GM18502 (cell line): ENCODE data around the gene POU2F2.
"Not testable (repeated sequence)": the region's sequence is repeated elsewhere in the genome, so short reads cannot be mapped to it uniquely, and the experiment has no call there.

Source experiments
- ATAC-seq: cut with Tn5 transposase; IDR thresholded peaks from one replicate; pipeline ENCODE4 v1.9.1; 2021; ENCODE audit warnings: mild to moderate bottlenecking; ENCODE audit not compliant: unreplicated experiment, poor library complexity

Gene POU2F2

DNA sequence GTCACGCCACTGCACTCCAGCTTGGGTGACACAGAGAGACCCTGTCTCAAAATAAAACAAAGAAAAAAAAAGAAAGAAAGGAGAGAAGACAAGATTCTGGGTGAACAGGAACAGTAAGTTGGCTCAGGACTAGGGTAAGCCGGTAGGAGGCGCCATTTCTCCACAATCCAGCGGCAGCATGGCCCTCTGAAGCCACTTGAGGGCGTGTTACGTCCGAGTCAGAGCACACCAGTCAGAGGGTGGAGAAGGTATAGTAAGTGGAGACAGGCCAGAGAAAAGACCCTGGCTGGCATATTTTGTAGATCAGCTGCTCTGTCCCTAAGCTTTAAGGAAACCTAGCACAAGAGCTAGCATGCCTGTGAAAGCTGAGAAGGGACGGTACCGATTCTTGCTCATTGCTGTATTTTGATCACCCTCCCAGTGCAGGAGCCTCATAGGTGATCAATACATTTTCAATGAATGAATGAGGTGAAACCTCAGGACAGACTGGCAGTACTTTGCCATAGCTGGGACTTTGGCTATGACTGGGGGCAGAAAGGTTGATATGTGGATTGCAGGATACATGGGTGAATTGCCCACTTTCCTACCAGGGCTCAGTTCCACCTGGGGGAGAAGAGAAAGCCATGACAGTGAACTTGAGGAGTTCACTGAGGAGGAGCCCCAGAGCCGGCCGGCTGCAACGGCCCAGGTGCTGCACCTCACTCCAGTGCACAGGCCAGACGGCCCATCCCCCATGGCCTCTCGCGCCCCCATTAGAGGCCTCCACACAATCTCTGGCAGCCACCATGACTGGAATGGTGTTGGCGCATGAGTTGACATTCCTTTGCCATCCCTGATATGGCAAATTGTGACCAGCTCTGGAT is 23.5 kb downstream of the POU2F2 start:
- ATAC-seq, result peak; percentile 77

DNA sequence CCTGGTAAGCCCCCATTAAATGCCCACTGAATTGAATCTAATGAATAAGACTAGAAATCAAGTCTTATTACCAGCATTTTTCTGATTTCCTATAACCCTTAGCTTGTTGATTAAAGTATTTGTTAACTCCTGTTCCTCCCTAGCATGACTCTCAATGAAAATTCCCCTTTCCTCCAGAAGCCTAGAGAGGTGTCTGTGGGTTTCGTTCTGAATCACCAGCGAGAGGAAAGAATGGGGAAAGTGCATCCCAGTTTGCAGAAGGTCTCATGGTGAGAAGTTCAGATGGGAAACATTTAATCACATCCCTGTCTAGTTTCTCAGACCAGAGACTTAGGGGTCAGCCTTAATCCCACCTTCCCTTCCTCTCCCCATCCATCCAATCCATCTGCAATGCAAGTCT is 26.9 kb downstream of the POU2F2 start:
- ATAC-seq, result no peak

DNA sequence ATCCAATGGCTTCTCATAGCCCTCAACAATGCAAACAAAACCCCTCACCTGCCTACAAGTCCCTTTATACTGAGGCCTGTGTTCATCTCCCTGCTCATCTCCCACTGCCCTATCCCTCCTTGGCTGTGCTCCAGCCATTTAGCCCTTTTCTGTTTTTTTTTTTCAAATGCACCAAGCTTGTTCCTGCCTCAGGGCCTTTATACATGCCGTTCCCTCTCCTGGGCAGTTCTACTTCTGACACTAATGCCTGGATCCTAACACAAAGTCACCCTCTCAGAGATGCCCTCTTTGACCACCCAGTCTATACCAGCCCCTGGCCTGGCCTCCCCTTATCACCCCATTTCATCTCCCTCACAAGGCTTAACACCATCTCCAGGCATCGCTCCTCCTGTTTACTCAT is 29.4 kb downstream of the POU2F2 start:
- ATAC-seq, result no peak

DNA sequence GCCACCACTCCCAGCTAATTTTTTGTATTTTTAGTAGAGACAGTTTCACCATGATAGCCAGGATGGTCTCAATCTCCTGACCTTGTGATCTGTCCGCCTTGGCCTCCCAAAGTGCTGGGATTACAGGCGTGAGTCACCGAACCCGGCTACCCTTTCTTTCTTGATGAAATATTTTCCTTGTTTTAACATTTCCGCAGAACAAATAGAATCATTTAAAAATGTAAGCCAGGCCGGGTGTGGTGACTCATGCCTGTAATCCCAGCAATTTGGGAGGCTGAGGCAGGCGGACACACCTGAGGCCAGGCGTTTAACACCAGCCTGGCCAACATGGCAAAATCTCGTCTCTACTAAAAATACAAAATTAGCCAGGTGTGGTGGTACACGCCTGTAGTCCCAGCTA is 32.0 kb downstream of the POU2F2 start:
- ATAC-seq, result not testable (repeated sequence)

DNA sequence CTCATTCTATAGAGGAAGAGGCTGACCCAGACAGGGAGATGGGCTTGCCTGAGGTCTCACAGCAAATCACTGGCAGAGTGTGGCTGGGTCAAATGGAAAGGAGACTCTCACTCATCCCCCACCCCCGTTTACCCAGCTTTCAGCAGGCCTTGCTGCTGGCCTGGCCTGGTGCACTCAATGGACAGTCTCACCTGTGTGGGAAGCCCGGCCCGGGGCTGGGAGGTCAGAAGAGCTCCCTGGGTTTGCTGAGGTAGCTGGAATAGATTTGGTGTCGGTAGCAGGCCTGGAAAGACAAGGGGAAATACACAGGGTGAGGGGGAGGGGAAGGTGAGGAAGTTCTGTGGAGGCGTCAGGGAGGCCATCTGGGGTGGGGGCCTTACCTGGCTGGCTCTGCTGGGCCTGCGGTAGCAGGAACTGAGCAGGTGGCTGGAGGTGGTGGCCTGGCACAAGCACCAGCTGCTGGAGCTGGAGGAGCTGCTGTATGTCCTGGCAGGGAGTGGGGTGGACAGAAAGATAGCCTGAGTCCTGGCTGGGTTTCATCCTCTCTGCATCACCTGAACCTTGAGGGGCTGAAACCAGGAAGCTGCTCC is 32.8 kb downstream of the POU2F2 start:
- ATAC-seq, result no peak

DNA sequence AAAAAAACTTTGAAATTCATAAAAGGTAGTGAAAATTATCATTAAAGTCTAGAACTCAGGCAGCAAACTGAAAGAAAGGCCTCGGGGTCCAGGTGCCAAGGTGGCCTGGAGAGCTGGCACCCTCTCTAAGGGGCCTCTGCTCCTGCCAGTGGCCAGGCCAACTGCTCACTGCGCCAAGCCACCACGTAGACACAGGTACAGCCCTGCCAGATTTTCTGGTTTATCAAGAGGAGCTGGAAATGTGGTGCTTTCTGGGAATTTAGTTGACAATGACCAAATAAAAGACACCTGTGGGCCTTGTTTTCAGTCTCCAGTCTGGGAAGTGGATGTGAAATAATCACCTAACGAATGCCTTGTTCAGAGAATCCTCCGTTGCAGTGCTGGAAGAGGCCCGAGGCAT is 33.5 kb downstream of the POU2F2 start:
- ATAC-seq, result no peak

DNA sequence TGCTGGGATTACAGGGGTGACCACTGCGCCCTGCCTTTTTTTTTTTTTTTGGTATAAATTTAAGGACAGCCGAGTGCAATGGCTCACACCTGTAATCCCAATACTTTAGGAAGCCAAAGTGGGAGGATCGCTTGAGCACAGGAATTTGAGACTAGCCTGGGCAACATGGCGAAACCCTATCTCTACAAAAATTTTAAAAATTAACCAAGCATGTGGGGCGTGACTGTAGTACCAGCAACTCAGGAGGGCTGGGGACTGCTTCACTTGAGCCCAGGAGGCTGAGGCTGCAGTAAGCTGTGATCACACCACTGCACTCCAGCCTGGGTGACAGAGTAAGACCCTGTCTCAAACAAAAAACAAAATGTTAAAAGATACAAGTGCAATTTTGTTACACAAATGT is 34.8 kb downstream of the POU2F2 start:
- ATAC-seq, result no peak

DNA sequence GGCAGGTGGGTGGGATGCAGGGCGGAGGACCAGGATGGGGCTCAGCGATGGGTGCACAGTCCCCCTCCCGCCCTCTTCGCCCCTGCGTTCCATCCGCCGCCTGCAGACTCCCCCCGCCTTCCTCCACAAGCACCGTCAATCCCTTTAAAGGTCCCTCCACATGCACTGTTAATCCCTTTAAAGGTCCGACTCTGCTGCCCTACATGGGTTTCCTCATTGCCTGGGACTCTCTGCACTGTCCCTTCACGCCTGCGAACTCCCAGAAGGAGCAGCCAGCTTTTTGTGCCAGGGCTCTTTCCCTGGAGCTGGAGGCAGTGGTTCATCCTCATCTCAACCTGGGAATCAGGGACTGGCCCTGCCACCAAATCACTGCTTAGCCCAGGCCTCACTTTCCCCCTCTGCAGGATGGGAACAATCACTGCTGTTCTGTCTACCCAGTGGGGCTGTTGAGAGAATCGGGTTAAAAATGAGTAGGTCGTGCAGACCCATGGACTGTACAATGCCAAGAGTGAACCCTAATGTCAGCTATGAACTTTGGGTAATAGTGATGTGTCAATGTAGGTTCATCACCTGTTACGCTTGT is 35.9 kb downstream of the POU2F2 start:
- ATAC-seq, result no peak

DNA sequence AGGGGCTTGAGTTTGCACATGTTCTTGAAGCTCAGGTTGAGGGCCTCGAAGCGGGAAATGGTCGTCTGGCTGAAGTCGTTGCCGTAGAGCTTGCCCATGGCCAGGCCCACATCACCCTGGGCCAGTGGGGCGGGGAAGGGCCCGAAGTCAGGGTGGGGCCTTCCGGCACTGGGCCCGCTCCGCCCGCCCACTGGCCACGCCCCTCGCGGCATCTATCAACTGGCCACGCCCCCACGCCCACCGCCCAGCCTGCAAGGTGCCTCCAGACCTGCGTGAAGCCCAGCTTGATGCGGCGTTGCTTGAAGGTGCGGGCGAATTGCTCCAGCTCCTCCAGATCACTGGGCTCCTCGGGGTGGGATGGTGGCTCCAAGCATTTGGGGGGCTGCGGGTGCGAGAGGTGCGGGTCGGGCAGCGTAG is 36.4 kb downstream of the POU2F2 start:
- ATAC-seq, result no peak

DNA sequence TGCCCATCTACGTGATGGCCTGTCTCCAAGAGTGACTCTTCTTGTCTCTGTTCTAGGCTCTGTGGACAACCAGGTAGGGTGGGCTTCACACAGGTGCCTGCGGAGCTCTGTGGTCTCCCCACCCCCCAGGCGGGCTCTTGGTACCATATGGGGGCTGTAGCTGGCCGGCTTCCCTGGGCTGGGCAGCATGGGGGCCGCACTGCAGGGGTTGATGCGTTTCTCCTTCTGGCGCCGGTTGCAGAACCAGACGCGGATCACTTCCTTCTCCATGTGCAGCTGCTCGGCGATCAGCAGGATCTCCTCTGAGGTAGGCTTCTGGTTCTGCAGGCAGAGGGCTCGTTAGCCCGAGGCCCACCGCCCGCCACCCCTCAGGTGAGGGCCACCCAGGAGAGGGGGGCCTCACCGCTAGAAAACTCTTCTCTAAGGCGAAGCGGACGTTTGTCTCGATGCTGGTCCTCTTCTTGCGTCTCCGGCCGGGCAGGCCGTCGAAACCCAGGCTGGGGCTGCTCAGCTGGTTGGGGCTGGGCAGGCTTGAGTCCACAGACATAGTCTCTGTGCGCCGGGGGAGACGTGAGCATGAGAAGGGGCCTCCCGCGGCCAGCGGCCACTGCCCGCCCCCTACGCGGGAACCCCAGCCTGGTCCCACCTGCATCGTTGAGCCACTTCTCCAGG is 37.0 kb downstream of the POU2F2 start:
- no peak for ATAC-seq

DNA sequence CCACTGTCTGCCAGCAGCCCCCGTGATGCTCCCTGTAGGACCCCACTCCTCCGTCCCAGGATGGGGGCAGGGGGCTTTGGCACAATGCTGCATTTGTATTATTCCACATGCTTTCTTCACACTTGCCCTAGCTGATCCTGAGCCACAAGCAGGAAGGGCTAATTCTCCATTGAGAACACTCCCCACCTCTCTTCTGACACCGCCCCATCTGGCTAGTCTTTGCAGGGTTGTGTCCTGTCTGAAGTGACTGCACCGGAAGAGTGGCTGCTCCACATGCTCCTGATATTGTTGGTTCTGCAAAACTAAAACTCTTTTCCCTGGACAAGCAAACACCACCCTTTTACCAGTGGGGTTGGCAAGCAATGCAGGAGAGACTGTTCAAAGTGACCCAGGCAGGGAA is 38.3 kb downstream of the POU2F2 start:
- ATAC-seq, result no peak

DNA sequence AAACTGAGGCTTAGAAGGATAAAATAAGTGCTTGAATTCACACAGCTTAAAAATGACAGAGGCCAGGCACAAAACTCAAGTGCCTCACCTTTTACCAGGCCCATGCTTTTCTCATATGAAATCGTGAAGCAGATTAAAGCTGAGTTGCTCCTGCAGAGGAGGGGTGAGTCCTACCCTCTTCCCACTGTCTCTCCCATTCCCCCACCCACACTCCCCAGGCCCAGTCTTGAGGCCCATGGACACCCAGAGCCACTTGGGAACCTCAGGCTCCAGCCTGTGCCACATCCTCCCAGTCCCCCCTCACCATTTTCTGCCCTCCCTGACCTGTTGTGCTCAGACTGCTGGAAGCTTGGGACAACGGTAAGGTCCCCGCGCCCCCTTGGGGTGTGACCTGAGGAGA is 38.7 kb downstream of the POU2F2 start:
- no peak for ATAC-seq

DNA sequence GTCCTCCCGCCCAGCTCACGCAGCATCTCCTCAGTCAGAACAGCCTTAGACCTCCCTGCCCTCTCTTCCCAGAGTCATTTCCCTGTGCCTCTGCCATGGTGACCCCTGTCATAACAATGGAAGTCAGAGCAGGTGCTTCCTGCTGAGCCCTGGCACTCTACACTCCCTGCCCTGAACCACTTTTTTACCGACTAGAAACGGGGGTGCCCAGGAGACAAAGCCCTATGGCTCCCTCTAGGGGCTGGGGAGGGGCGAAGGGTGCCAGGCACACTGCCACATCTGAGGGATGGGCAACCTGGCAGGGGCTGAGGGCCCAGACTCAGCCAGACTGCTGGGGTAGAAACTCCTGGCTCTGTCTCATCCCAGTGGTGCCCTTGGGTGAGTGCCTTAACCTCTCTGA is 39.9 kb downstream of the POU2F2 start:
- ATAC-seq, result no peak

DNA sequence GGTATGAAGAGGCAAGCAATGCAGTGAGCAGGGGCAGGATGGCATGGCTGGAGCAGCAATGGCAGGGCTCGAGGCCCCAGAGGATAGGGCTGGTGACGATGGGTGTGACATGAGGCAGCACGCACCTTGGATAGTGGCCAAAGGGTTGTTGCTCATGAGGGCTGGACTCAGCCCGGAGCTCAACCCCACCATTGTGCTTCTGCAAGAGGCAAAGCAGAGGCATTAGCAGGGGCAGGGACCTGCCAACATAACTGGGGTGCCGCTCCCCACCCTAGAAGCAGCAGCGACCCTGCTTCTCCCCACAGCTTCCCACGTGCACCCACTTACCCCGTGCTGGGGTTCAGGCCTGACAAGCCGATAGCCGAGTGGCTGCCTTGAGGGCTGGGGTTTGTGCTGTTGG is 40.5 kb downstream of the POU2F2 start:
- no peak for ATAC-seq

DNA sequence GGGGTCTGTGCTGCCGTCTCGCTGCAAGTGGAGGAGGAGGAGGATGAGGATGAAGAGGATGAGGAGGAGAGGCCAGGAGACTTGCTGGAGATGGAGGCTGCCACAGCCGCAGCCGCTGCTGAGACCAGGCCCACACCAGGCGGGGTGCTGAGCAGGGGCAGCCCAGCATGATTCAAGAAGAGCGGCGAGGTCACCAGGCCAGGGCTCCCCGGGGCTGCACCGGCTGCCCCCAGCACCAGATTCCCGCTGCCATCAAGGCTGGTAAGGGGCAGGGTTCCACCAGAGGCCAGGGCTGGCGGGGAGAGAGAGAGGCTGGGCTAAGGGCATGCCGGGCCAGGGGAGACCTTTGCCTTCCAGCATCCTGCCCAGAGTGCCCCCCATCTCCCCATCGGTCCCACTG is 40.9 kb downstream of the POU2F2 start:
- no peak for ATAC-seq

DNA sequence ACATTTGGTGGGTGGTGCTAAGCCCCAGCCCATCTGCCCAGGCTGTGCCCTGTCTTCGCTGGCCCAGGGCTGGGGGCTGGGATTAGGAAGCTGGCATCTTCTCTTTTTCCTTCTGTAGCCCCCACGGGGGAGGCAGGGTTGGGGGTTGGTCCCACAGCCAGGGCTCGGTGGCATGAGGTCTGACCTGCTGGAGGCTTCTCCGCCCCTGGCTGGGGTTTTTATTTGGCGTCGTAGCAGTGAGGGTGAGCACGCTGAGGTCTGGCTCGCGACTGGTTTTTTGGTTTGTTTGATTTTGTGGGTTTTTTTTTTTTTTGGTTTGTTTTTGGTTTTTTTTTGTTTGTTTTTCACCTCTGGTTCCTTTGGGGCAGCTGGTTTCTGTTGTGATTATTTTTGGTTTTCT is 41.6 kb downstream of the POU2F2 start:
- no peak for ATAC-seq

DNA sequence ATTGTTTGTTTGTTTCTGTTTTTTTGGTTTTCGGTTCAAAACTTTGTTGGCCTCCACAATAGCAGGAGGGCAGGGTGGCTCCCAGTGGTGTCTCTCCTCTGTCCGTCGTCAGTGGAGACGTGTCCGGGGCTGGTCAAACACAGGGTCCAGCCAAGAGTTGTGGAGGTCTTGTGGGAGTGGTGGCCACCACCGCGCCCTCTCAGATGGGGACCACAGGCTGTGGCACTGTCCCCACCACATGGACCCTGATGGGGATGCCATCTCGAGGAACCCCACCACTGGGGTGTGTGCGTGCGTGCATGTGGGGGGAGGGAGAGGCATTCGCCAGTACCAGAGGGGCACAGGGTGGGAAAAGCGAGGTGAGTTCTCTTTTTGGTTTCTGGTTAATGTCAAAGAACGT is 42.5 kb downstream of the POU2F2 start:
- ATAC-seq, result no peak

DNA sequence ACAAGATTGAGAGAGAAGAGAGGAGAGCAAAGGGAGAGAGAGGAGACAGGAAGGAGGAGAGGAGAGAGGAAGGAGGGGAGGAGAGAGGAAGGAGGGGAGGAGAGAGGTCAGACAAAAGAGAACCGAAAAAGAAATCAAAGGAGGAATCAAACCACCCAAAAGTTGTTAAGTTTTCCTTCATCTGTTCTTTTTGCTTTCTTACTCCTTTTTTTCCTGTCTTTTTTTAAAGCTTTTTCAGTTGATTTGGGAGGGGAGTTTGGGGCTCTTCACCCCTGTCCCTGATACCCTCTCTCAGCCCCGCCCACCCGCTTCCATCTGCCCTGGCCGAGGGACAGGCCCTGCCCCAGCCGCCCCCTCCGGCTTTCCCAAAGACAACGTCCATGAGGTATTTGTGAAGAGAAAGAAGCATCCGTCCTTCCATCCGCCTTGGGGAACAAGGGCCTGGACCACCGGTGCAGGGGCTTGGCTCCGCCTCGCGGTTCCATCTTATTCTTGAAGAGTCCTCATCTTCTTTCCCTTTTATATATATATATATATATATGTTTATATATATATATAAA is 43.0 kb downstream of the POU2F2 start:
- ATAC-seq, result no peak

DNA sequence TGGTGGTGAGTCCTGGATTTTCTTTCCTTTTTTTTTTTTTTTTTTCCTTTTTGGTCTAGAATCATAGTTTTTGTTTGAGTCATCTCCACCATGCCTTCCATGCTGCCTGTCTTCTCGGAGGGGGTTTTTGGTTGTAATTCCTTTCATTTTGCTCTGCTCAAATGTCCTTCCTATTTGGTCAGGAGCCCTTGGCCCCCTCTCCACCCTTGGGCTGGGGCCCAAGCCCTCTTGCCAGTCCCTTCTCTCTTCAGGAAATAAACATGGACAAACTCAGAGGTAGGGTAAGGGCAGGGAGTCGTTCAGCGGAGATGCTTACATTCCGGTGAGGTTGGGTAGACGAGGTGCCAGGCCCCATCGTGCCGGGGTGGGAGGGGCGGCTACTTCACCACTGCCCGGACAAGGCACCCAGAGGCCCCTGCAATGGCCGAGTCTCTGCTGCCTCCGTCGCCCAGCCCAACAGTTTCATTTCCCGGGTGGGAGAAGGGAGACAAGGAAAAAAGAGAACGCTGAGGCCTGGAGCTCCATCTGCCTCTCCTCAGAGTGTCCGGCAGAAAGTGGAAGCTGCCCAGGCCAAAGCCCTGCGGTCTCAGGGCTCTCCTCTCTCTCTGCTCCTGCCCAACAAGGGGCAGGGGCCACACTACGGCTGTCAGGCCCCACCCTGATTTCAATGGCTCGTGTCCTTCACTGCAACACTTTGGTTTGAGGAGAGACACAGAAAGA is 43.6 kb downstream of the POU2F2 start:
- ATAC-seq, result no peak
